SK-N-SH (cell line): ENCODE measurements around the gene KLHL22. TPM values are rescaled to one million over a fixed set of nuclear protein-coding genes. Genes with fewer than 3 reads are reported as not detected.

Experiments
- CTCF ChIA-PET: fragments of 300-600, 350-600 bp; formaldehyde crosslinking; extraction: SDS; loops from one replicate; lab custom pipeline; 2021; lab: Yijun Ruan, JAX
- POLR2A ChIA-PET: fragments of 350-600 bp; sonication (Branson Sonifier 250); formaldehyde crosslinking; extraction: SDS; loops from one replicate; lab custom pipeline; 2020; ENCODE audit warnings: antibody characterized with exemption, inconsistent platforms; lab: Yijun Ruan, JAX
- DNase-seq: peaks from one replicate; pipeline ENCODE4 v3.0.0; 2012
- H2AFZ ChIP-seq: fragments of 200-600 bp; sonication (generic); 2 replicates; pipeline ENCODE4 v1.8.1; 2016; ENCODE audit warnings: antibody characterized with exemption, mild to moderate bottlenecking, low read depth
- H3F3A ChIP-seq: fragments of 200-600 bp; sonication (generic); replicated peaks from 2 replicates; pipeline ENCODE3; 2016; ENCODE audit warnings: antibody characterized with exemption, mild to moderate bottlenecking; ENCODE audit not compliant: insufficient read depth
- H3K27ac ChIP-seq, 2 experiments: fragments of 200-500 bp in 1 of 2; fragments of 200-600 bp in 1 of 2; sonication (Bioruptor generic) in 1 of 2; sonication (generic), shearing (Covaris generic) in 1 of 2; 2 replicates each; pipeline versions ENCODE4 v1.5.1 to v1.6.1; 2014 to 2016; ENCODE audit warnings: low read depth in 2 of 2, inconsistent platforms in 1 of 2, low read length in 1 of 2, mild to moderate bottlenecking in 1 of 2, mixed read lengths in 1 of 2
- H3K27me3 ChIP-seq: fragments of 200-600 bp; sonication (generic), shearing (Covaris generic); 2 replicates; pipeline ENCODE4 v1.6.1; 2016; ENCODE audit warnings: mixed run types; ENCODE audit not compliant: insufficient read depth
- H3K36me3 ChIP-seq, 2 experiments: fragments of 200-500 bp in 1 of 2; fragments of 200-600 bp in 1 of 2; sonication (Bioruptor generic) in 1 of 2; sonication (generic) in 1 of 2; replicated peaks in 1 of 2; 2 replicates each; pipeline versions ENCODE3 to v1.5.1; 2014 to 2016; ENCODE audit warnings: low read length in 1 of 2, mild to moderate bottlenecking in 1 of 2; ENCODE audit not compliant: insufficient read depth in 2 of 2, control insufficient read depth in 1 of 2
- H3K4me1 ChIP-seq, 2 experiments: fragments of 200-500 bp in 1 of 2; fragments of 200-600 bp in 1 of 2; sonication (Bioruptor generic) in 1 of 2; sonication (generic), shearing (Covaris generic) in 1 of 2; 2 replicates each; pipeline versions ENCODE4 v1.5.1 to v1.6.1; 2014 to 2016; ENCODE audit warnings: low read depth in 1 of 2, low read length in 1 of 2, mixed run types in 1 of 2; ENCODE audit not compliant: insufficient read depth in 2 of 2, control insufficient read depth in 1 of 2
- H3K4me2 ChIP-seq: fragments of 200-600 bp; sonication (generic), shearing (Covaris generic); 2 replicates; pipeline ENCODE4 v1.6.1; 2017; ENCODE audit warnings: mixed run types
- H3K4me3 ChIP-seq, 2 experiments: fragments of 200-500 bp in 1 of 2; fragments of 200-600 bp in 1 of 2; sonication (Bioruptor generic) in 1 of 2; sonication (generic), shearing (Covaris generic) in 1 of 2; 2 replicates each; pipeline versions ENCODE4 v1.5.1 to v1.8.1; 2014 to 2016; ENCODE audit warnings: low read depth in 2 of 2, inconsistent platforms in 1 of 2, low read length in 1 of 2, mild to moderate bottlenecking in 1 of 2, mixed read lengths in 1 of 2, moderate library complexity in 1 of 2
- H3K79me2 ChIP-seq: fragments of 200-600 bp; sonication (generic); 2 replicates; pipeline ENCODE4 v1.8.1; 2017; ENCODE audit warnings: mild to moderate bottlenecking; ENCODE audit not compliant: insufficient read depth
- H3K9ac ChIP-seq: fragments of 200-600 bp; sonication (generic); 2 replicates; pipeline ENCODE4 v1.6.1; 2017; ENCODE audit warnings: mixed run types
- H3K9me2 ChIP-seq: fragments of 200-600 bp; sonication (generic); 2 replicates; pipeline ENCODE4 v1.6.1; 2017; ENCODE audit warnings: mixed run types
- H3K9me3 ChIP-seq: fragments of 200-600 bp; sonication (generic); 2 replicates; pipeline ENCODE4 v1.6.1; 2017; ENCODE audit warnings: mixed run types, mild to moderate bottlenecking, moderate library complexity
- H4K20me1 ChIP-seq: fragments of 200-600 bp; sonication (generic); 2 replicates; pipeline ENCODE4 v1.6.1; 2017; ENCODE audit warnings: mild to moderate bottlenecking, mixed run types; ENCODE audit not compliant: insufficient read depth
- EP300 ChIP-seq, 2 experiments: IDR thresholded peaks; 2 replicates each; pipeline versions ENCODE4 v1.4.0 to v1.6.1; 2012; ENCODE audit warnings: borderline replicate concordance in 1 of 2, low read depth in 1 of 2, low read length in 1 of 2
- FOSL2 ChIP-seq: IDR thresholded peaks from 2 replicates; pipeline ENCODE4 v1.4.0; 2012; ENCODE audit warnings: low read depth, mild to moderate bottlenecking, moderate library complexity, borderline replicate concordance
- GATA2 ChIP-seq: sonication (generic); formaldehyde crosslinking; IDR thresholded peaks from 2 replicates; pipeline ENCODE4 v1.5.0; 2020; ENCODE audit warnings: mild to moderate bottlenecking, missing genetic modification reagents
- POLR2AphosphoS5 ChIP-seq: IDR thresholded peaks from 2 replicates; pipeline ENCODE4 v1.6.1; 2012; ENCODE audit warnings: low read depth, low read length
- RAD21 ChIP-seq: IDR thresholded peaks from 2 replicates; pipeline ENCODE4 v1.6.1; 2012; ENCODE audit warnings: mild to moderate bottlenecking, low read length
- RCOR1 ChIP-seq: fragments of 150-350 bp; IDR thresholded peaks from 2 replicates; pipeline ENCODE4 v1.6.1; 2017; ENCODE audit warnings: antibody characterized with exemption, low read length
- RFX5 ChIP-seq: IDR thresholded peaks from 2 replicates; pipeline ENCODE4 v1.6.1; 2012; ENCODE audit warnings: mild to moderate bottlenecking, improper control_type of control experiment, low read length
- TAF1 ChIP-seq: IDR thresholded peaks from 2 replicates; pipeline ENCODE4 v1.6.1; 2012; ENCODE audit warnings: low read depth, mild to moderate bottlenecking, low read length, moderate library complexity, borderline replicate concordance
- YY1 ChIP-seq: IDR thresholded peaks from 2 replicates; pipeline ENCODE4 v1.4.0; 2012; ENCODE audit warnings: low read depth, mild to moderate bottlenecking
- WGBS: methylation state at CpG from one replicate; pipeline ENCODE4 v1.1.6; 2017; ENCODE audit warnings: low lambda C conversion rate; 5-methylcytosine and 5-hydroxymethylcytosine counted together
- polyA plus RNA-seq, 3 experiments: library from polyadenylated mRNA; depleted of rRNA; stranded (reverse); fragments of >200 nt; gene quantifications; 2 replicates each; pipeline ENCODE4 v1.2.3, GENCODE V29; 2012
- TF ChIP-seq, protein P1 (sequence below): IDR thresholded peaks from 2 replicates; pipeline ENCODE4 v1.4.0; 2012; ENCODE audit warnings: low read depth
- TF ChIP-seq, protein P2 (sequence below): IDR thresholded peaks from 2 replicates; pipeline ENCODE4; 2012
- TF ChIP-seq, protein P3 (sequence below): fragments of 150-350 bp; IDR thresholded peaks from 2 replicates; pipeline ENCODE4 v1.6.1; 2017; ENCODE audit warnings: antibody characterized with exemption, low read length, low read depth, borderline replicate concordance

Gene KLHL22
- polyA plus RNA-seq, 1 of the 3 experiments (the other 2 are of a cell fraction) = 26.5 TPM

DNA sequence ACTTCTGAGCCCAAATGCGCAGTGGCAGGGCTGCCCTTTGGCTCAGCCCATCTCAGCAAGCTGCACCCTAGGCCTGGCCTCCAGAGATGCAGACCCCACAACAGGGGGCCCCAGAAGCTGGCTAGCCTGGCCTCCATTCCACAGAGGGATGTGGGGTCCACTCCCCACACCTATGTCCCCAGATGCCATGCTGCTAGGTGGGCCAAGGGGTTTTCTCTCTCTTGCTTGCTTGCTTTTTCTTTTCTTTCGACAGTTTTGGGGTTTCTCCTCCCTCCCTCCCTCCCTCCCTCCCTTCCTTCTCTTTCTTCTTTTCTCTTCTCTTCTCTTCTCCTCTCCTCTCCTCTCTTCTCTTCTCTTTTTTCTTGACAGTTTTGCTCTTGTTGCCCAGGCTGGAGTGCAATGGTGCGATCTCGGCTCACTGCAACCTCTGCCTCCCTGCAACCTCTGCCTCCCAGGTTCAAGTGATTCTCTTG, 67.6 kb downstream of the KLHL22 start (continued):
- TF ChIP-seq POLR2AphosphoS5 (no peak), FOSL2 (no peak)
- TF ChIP-seq, protein P1, sequence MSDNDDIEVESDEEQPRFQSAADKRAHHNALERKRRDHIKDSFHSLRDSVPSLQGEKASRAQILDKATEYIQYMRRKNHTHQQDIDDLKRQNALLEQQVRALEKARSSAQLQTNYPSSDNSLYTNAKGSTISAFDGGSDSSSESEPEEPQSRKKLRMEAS = no peak

DNA sequence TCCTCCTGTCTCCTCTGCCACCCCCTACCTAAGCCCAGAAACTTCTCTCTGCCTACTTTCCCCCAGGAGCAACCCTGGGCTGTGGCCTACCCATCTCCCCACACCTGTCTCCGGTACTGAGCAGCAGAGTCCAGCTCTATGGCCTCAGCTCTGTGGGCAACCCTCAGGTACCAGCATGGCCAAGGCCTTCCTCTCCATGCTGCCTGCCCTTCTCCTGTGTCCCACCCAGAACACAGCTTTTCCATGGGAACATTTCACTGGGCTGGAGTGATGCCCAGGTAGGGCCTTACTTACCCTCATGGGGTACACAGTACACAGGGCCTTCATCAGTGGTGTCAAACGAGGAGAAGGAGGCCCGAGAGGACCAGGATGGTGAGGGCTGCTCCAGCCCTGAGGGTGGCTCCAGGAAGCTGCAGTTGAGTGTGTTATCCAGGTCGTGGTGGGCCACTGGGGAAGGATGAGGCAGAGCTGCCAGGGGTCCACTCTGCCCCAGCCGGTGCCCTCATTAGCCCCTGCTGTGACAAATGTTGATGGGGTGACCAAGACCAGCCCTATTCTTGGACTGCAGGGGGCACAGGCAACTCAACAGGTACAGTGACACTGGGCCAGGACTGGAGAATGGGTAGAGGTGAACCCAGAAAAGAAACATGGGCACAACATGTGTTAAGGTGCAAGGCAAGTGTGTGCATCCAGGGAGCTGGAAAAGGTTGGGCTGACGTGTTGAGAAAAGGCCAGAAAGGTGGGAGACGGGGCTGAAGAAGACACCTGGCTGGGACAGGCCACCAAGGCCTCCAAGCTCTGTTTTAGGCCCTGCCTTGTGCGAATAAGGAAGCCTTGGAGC, 68.3 kb downstream of the KLHL22 start:
- ChIA-PET POLR2A (interaction anchor here (1.3 kb wide), 1 partner anchor 9 kb away, joined by 4 read pairs; no protein-coding TSS in a partner anchor), CTCF (interaction anchor here (1.1 to 2.8 kb wide), 4 partner anchors 9 to 110 kb away, joined by 4 to 8 read pairs (median 6); no protein-coding TSS in a partner anchor)
- no peaks in the 10 kb centered on the region for H3K27me3 ChIP-seq
- peaks cover 8% of the 10 kb centered on the region for H3F3A ChIP-seq
- TF ChIP-seq RCOR1 (no peak), RFX5 (no peak), RAD21 (no peak), YY1 (no peak), TAF1 (no peak), EP300 (IDR thresholded peaks at IDR 0.05; ENCODE audit: borderline replicate concordance in 1 of 2, low read depth in 1 of 2, low read length in 1 of 2) (no peak), GATA2 (CRISPR knock-in tag) (no peak)
- TF ChIP-seq, protein P1 = no peak
- TF ChIP-seq, protein P2, sequence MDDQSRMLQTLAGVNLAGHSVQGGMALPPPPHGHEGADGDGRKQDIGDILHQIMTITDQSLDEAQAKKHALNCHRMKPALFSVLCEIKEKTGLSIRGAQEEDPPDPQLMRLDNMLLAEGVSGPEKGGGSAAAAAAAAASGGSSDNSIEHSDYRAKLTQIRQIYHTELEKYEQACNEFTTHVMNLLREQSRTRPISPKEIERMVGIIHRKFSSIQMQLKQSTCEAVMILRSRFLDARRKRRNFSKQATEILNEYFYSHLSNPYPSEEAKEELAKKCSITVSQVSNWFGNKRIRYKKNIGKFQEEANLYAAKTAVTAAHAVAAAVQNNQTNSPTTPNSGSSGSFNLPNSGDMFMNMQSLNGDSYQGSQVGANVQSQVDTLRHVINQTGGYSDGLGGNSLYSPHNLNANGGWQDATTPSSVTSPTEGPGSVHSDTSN = no peak
- TF ChIP-seq, protein P3, sequence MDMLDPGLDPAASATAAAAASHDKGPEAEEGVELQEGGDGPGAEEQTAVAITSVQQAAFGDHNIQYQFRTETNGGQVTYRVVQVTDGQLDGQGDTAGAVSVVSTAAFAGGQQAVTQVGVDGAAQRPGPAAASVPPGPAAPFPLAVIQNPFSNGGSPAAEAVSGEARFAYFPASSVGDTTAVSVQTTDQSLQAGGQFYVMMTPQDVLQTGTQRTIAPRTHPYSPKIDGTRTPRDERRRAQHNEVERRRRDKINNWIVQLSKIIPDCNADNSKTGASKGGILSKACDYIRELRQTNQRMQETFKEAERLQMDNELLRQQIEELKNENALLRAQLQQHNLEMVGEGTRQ = no peak
- peaks cover 11 to 56% of the 10 kb centered on the region in 2 experiments for H3K36me3 ChIP-seq
- H3K4me3 ChIP-seq = no peak overlapping the region
- peaks cover 65% of the 10 kb centered on the region for H4K20me1 ChIP-seq
- no peak overlapping the region for H3K4me2 ChIP-seq
- H3K9me3 ChIP-seq = no peaks in the 10 kb centered on the region
- H3K9ac ChIP-seq = no peak overlapping the region
- no peak for DNase-seq
- no peak overlapping the region for H2AFZ ChIP-seq
- peaks cover 14 to 27% of the 10 kb centered on the region in 2 experiments; a peak in 2 of 4 replicates for H3K4me1 ChIP-seq
- H3K9me2 ChIP-seq = no peaks in the 10 kb centered on the region
- WGBS = 94% methylated on average over 7 of the region's 8 CpGs
- peaks cover 21% of the 10 kb centered on the region for H3K79me2 ChIP-seq
- no peak overlapping the region for H3K27ac ChIP-seq
